ENCODE results near the gene UBXN2A. TPM values are rescaled to one million over a fixed set of nuclear protein-coding genes. Genes with fewer than 3 reads are reported as not detected.

The UBXN2A gene
- total RNA-seq, 1 donor from 2014 or later = 19.0 TPM

DNA sequence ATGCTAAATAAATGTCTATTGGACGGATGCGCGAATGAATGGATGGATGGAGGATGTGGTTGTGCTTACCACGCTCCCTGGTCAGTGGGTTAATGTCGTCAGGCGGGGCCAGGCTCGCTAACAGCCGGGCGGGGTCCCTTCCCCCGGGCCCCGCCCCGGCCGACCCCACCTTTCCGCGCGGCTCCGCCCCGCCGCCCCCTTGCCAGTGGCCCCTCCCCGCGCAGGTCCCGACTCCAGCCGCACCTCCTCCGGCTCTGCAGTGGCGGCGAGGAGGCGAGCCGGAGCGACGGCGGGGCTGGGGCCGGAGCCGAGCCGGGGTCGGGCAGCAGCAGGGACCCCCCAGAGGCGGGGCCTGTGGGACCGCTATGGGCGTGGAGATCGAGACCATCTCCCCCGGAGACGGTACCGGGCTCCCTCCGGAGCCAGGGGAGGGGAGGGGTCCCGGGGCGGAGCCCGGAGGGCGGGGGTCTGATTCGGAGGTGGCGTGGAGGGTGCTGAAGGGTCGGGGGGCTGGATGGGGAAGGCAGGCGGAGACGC lies 109.3 kb downstream of the UBXN2A start, which contains the start of gene FKBP1B:
Gene FKBP1B (plus strand): TSS at position 257 of the 537 bp plus-strand sequence. CDS start 109 bp downstream, at position 366.
- no peak for DNase-seq (ENCODE audit: low spot score)
- Mint-ChIP-seq H3K4me3 (ENCODE audit: unreplicated experiment) (no peak within 1 kb of the TSS), H3K4me1 (ENCODE audit: low read depth) (peaks cover 21% of the 10 kb centered on the region), H3K27me3 (ENCODE audit: low read depth) (no peaks in the 10 kb centered on the region), H3K27ac (ENCODE audit: unreplicated experiment) (no peak within 1 kb of the TSS), H3K36me3 (ENCODE audit: low read depth) (peaks cover 3% of the 10 kb centered on the region), H3K9me3 (ENCODE audit: low read depth) (no peaks in the 10 kb centered on the region)
- TF ChIP-seq, protein P1, sequence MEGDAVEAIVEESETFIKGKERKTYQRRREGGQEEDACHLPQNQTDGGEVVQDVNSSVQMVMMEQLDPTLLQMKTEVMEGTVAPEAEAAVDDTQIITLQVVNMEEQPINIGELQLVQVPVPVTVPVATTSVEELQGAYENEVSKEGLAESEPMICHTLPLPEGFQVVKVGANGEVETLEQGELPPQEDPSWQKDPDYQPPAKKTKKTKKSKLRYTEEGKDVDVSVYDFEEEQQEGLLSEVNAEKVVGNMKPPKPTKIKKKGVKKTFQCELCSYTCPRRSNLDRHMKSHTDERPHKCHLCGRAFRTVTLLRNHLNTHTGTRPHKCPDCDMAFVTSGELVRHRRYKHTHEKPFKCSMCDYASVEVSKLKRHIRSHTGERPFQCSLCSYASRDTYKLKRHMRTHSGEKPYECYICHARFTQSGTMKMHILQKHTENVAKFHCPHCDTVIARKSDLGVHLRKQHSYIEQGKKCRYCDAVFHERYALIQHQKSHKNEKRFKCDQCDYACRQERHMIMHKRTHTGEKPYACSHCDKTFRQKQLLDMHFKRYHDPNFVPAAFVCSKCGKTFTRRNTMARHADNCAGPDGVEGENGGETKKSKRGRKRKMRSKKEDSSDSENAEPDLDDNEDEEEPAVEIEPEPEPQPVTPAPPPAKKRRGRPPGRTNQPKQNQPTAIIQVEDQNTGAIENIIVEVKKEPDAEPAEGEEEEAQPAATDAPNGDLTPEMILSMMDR (IDR thresholded peaks at IDR 0.05) = no peak

DNA sequence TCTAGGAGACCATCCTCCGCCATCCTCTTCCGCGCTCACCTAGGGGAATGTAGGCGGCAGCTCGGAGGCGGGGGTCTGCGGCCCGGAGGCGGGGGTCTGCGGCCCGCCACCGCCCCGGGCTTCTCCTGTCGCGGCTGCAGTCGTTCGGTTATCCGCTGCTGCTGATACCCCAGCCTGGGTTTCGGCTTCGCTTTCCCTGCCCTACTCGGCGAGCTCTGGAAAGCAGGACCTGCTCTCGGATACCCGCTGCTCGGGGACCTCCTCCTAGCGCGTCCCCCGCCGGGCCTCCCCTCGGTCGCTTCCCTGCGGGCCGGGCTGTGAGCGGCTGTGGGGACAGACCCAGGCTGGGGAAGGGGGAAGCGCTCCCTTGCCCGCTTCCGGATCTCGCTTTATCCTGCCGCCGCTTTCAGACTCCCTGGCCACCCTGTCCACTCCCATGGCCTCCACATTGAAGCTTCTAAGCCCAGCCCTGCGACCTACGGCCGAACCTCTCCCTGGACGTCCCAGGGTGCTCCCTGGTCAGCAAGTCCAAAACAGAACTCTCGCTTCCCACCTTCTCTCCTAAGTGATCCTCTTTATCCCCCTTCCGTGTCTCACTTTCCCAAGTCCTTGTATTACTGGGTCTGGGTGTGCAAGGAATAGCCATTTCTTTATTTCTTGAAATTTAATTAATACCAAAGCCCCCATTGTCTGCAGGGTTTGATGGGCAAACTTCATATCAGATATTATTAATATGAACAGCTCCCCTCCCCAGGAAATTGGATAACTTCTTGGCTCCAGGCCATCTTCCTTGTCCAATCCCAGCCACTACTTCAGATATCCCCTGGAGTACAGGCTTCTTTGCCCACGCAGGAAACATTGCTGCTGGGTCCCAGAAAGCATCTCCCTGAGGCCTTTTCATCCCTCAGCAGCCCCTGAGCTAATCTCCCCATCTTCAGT lies 110.0 kb downstream of the UBXN2A start:
- Mint-ChIP-seq H3K4me3 (ENCODE audit: unreplicated experiment) (no peak overlapping the region), H3K4me1 (ENCODE audit: low read depth) (peaks cover 17% of the 10 kb centered on the region), H3K27ac (ENCODE audit: unreplicated experiment) (no peak overlapping the region), H3K9me3 (ENCODE audit: low read depth) (no peaks in the 10 kb centered on the region), H3K36me3 (ENCODE audit: low read depth) (peaks cover 3% of the 10 kb centered on the region), H3K27me3 (ENCODE audit: low read depth) (no peaks in the 10 kb centered on the region)
- no peak for DNase-seq (ENCODE audit: low spot score)
- TF ChIP-seq, protein P1 (IDR thresholded peaks at IDR 0.05) = no peak

DNA sequence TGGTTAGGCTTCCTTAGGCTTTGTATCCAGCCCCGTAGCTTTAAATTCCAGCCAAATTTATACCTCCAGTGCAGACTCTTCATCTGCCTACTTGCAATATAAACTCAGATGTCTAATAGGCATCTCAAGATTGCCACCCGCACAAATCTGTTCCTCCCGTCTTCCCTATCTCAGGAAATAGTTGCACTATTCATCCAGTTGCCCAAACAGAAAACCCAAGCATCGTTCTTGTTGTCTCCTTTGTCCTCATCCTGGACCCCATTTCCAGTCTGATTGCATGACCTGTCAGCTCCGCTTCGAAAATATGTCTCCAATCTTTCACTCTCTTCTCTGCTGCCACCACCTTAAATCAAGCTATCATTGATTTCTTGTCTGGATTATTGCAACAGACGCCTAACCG lies 111.6 kb downstream of the UBXN2A start:
- TF ChIP-seq, protein P1 (IDR thresholded peaks at IDR 0.05) = no peak
- DNase-seq (ENCODE audit: low spot score) = no peak
- H3K36me3 Mint-ChIP-seq (ENCODE audit: low read depth) = peaks cover 3% of the 10 kb centered on the region
- peaks cover 9% of the 10 kb centered on the region for H3K4me1 Mint-ChIP-seq (ENCODE audit: low read depth)
- H3K4me3 Mint-ChIP-seq (ENCODE audit: unreplicated experiment) = no peak overlapping the region
- H3K27ac Mint-ChIP-seq (ENCODE audit: unreplicated experiment) = no peak overlapping the region
- H3K9me3 Mint-ChIP-seq (ENCODE audit: low read depth) = peaks cover 2% of the 10 kb centered on the region
- H3K27me3 Mint-ChIP-seq (ENCODE audit: low read depth) = no peaks in the 10 kb centered on the region

DNA sequence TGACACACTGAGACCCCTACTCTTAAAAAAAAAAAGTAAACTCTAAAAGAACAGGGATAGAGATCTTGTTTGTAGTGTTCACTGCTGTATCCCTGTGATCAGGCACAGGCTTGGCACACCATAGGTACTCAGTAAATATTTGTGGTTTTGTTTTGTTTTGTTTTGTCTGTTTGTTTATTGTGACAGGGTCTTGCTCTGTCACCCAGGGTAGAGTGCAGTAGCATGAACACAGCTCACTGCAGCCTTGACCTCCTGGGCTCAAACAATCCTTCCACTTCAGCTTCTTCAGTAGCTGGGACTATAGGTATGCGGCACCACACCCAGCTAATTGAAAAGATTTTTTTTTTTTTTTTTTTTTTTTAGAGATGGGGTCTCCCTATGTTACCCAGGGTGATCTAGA lies 112.7 kb downstream of the UBXN2A start:
- TF ChIP-seq, protein P1 (IDR thresholded peaks at IDR 0.05) = no peak
- Mint-ChIP-seq H3K27me3 (ENCODE audit: low read depth) (no peaks in the 10 kb centered on the region), H3K4me1 (ENCODE audit: low read depth) (peaks cover 3% of the 10 kb centered on the region), H3K4me3 (ENCODE audit: unreplicated experiment) (no peak overlapping the region), H3K36me3 (ENCODE audit: low read depth) (peaks cover 3% of the 10 kb centered on the region), H3K27ac (ENCODE audit: unreplicated experiment) (no peak overlapping the region), H3K9me3 (ENCODE audit: low read depth) (peaks cover 2% of the 10 kb centered on the region)
- no peak for DNase-seq (ENCODE audit: low spot score)

Other genes starting within 250 kb of the UBXN2A start
- 15.8 to 20.9 TPM (median 15.9 TPM) in 3 replicates for gene ATAD2B, start 13.3 kb upstream of the UBXN2A start, total RNA-seq
- gene MFSD2B, start 69.6 kb downstream of the UBXN2A start, total RNA-seq = 0.51 TPM in 1 of 3 replicates, not detected in the others
- gene WDCP, start 106.9 kb downstream of the UBXN2A start, total RNA-seq = 10.6 to 12.6 TPM (median 12.5 TPM) in 3 replicates
- gene FKBP1B, start 109.3 kb downstream of the UBXN2A start, total RNA-seq = 10.4 to 18.2 TPM (median 16.2 TPM) in 3 replicates
- gene SF3B6, start 135.9 kb downstream of the UBXN2A start, total RNA-seq = 67.0 to 81.9 TPM (median 72.0 TPM) in 3 replicates
- 48.6 to 56.7 TPM (median 51.7 TPM) in 3 replicates for gene TP53I3, start 144.4 kb downstream of the UBXN2A start, total RNA-seq
- 1.3 to 1.4 TPM (median 1.3 TPM) in 3 replicates for gene PFN4, start 182.9 kb downstream of the UBXN2A start, total RNA-seq
- 15.8 to 21.5 TPM (median 19.0 TPM) in 3 replicates for gene FAM228B, start 183.0 kb downstream of the UBXN2A start, total RNA-seq
- gene FAM228A, start 234.6 kb downstream of the UBXN2A start, total RNA-seq = 0.22 to 0.58 TPM (median 0.31 TPM) in 3 replicates